Lung (tissue), 12 donors: Measurements from ENCODE around the gene UBE2D1. TPM values are rescaled to one million over a fixed set of nuclear protein-coding genes. Genes with fewer than 3 reads are reported as not detected.
A peak's percentile ranks its signal among the peaks of the same experiment; 100 is the strongest.

Experiments
- ATAC-seq: fragments of 200-7000 bp; cut with Tn5 transposase; one replicate; pipeline ENCODE4 v1.9.1; 2020; ENCODE audit warnings: moderate number of reproducible peaks; ENCODE audit not compliant: insufficient read depth, low FRiP score
- DNase-seq, 3 donors: peaks; one replicate each; pipeline ENCODE4 v3.0.0-alpha.2; 2013 to 2017
- H3K27ac ChIP-seq, 2 donors: one replicate each; pipeline ENCODE4 v1.5.1; 2013; ENCODE audit warnings: mild to moderate bottlenecking in 2 of 2, moderate library complexity in 2 of 2, control low read depth in 1 of 2, inconsistent platforms in 1 of 2, low read depth in 1 of 2, low read length in 1 of 2
- H3K27me3 ChIP-seq, 3 donors: one replicate each; pipeline ENCODE4 v1.5.1; 2013; ENCODE audit warnings: low read length in 2 of 3; ENCODE audit not compliant: control insufficient read depth in 3 of 3, insufficient read depth in 3 of 3
- H3K36me3 ChIP-seq, 4 donors: one replicate each; pipeline ENCODE4 v1.5.1; 2013; ENCODE audit warnings: low read length in 4 of 4, mild to moderate bottlenecking in 1 of 4, moderate library complexity in 1 of 4; ENCODE audit not compliant: control insufficient read depth in 4 of 4, insufficient read depth in 4 of 4
- H3K4me1 ChIP-seq, 5 donors: one replicate each; pipeline ENCODE4 v1.5.1; 2013; ENCODE audit warnings: low read length in 5 of 5, mild to moderate bottlenecking in 2 of 5, moderate library complexity in 1 of 5; ENCODE audit not compliant: control insufficient read depth in 5 of 5, insufficient read depth in 5 of 5
- H3K4me3 ChIP-seq: one replicate; pipeline ENCODE4 v1.5.1; 2013; ENCODE audit warnings: mild to moderate bottlenecking, control low read depth, moderate library complexity
- H3K9ac ChIP-seq, 2 donors: one replicate each; pipeline ENCODE4 v1.5.1; 2013; ENCODE audit warnings: low read length in 2 of 2, control low read depth in 1 of 2; ENCODE audit not compliant: insufficient read depth in 1 of 2
- H3K9me3 ChIP-seq, 4 donors: one replicate each; pipeline ENCODE4 v1.5.1; 2013; ENCODE audit warnings: low read length in 3 of 4, mild to moderate bottlenecking in 1 of 4, moderate library complexity in 1 of 4; ENCODE audit not compliant: control insufficient read depth in 4 of 4, insufficient read depth in 3 of 4
- WGBS, 2 donors: extraction: QIAGEN DNeasy Blood & Tissue Kit; methylation state at CpG; one replicate each; pipeline ENCODE4 v1.1.7; 2013; 5-methylcytosine and 5-hydroxymethylcytosine counted together
- polyA plus RNA-seq, 2 donors: library from polyadenylated mRNA; stranded (reverse); fragments of 200-250 nt; gene quantifications; one replicate each; pipeline ENCODE4 v1.2.1, GENCODE V29; 2013
- total RNA-seq, 2 donors: library from RNA; depleted of rRNA in 1 of 2; stranded (reverse); fragments of >200 nt in 1 of 2; gene quantifications; one replicate each; pipeline ENCODE4 v1.2.1, GENCODE V29; 2014 to 2021
- TF ChIP-seq, protein P1 (sequence below): IDR thresholded peaks from 2 replicates; pipeline ENCODE4 v1.5.1; 2012; ENCODE audit warnings: mild to moderate bottlenecking; ENCODE audit errors: control extremely low read depth, extremely low read depth
- donor health status: control.
- donor health status: control.
- donor health status: Bipolar disorder and iron deficiency.
- donor health status: healthy.
- donor health status: DM: yes; HTN: yes; CAD: no.

Gene UBE2D1
- total and polyA plus RNA-seq, 4 donors = 15.6 to 30.5 (median 21.0) TPM

DNA sequence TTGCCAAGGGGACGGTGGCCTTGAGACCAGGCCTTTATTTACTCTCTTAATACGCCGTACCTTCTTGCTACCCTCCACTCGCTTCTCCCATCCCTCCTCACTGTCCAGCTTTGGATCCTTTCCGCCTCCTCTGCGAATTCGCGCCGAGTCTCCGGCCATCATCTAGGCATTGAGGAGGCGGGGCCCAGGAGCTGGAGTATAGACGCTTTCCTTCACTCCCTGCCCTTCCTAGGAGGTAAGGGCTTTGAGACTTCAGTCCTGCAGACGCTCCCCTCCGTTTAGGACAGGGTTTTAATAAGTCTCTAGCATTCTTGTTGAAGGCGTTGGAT is 50.9 kb downstream of the UBE2D1 start:
- WGBS, 2 donors = 0 to 1% methylated on average over 15 of the region's 15 CpGs
- TF ChIP-seq, protein P1, sequence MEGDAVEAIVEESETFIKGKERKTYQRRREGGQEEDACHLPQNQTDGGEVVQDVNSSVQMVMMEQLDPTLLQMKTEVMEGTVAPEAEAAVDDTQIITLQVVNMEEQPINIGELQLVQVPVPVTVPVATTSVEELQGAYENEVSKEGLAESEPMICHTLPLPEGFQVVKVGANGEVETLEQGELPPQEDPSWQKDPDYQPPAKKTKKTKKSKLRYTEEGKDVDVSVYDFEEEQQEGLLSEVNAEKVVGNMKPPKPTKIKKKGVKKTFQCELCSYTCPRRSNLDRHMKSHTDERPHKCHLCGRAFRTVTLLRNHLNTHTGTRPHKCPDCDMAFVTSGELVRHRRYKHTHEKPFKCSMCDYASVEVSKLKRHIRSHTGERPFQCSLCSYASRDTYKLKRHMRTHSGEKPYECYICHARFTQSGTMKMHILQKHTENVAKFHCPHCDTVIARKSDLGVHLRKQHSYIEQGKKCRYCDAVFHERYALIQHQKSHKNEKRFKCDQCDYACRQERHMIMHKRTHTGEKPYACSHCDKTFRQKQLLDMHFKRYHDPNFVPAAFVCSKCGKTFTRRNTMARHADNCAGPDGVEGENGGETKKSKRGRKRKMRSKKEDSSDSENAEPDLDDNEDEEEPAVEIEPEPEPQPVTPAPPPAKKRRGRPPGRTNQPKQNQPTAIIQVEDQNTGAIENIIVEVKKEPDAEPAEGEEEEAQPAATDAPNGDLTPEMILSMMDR = no peak
- peak overlapping the region; percentile 90 to 97 for H3K27ac ChIP-seq
- H3K9me3 ChIP-seq = no peaks in the 10 kb centered on the region
- peak; percentile 21 to 37 (median 31) for DNase-seq
- peaks cover 2 to 24% (median 11%) of the 10 kb centered on the region in 4 donors for H3K36me3 ChIP-seq
- ATAC-seq = no peak
- peak overlapping the region; percentile 87 to 89 for H3K9ac ChIP-seq
- H3K4me3 ChIP-seq = peak overlapping the region; percentile 92
- H3K4me1 ChIP-seq = peaks cover 0 to 17% (median 8%) of the 10 kb centered on the region in 5 donors
- no peaks in the 10 kb centered on the region for H3K27me3 ChIP-seq

DNA sequence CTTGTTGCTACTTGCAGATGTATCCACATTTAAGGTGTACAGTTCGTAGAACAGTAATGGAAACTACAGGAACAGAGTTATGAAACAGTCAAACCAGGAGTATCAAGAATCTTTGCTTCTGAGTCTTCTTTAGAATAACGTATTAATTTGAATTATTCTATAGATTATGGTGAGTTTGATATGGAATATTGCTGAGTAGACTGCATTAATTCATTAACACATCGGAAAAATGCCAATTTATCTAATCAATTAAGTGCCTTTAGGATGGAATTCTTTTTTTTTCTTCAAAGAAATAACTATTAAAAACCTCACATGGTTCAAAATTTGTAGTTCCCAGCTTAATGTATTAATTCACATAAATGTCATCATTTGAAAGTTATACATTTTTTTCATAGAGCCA is 54.2 kb downstream of the UBE2D1 start:
- H3K4me1 ChIP-seq = peaks cover 0 to 17% (median 8%) of the 10 kb centered on the region in 5 donors
- no peak overlapping the region for H3K9ac ChIP-seq
- TF ChIP-seq, protein P1 = no peak
- WGBS, 2 donors = 95 to 97% methylated on average over 3 of the region's 3 CpGs
- no peak overlapping the region for H3K4me3 ChIP-seq
- ATAC-seq (no peak), DNase-seq (no peak)
- H3K9me3 ChIP-seq = no peaks in the 10 kb centered on the region
- H3K27ac ChIP-seq = no peak overlapping the region
- peaks cover 6 to 28% (median 14%) of the 10 kb centered on the region in 4 donors for H3K36me3 ChIP-seq
- no peaks in the 10 kb centered on the region for H3K27me3 ChIP-seq

DNA sequence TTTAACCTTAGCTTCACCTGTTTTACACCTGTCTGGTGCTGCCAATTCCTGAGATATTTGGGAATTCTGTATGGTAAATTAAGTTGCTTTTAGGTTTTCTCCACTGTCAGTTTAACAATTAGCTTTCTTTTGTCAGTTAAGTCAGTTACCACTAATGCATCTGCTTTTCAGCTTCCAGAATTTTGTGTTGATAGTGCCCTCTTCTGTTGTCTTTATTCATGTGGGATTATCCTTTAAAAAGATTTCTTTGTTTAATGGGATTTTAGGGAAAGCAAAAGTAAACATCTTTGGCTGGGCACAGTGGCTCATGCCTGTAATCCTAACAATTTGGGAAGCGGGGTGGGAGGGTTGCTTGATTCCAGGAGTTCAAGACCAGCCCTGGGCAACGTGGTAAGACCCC is 58.5 kb downstream of the UBE2D1 start:
- H3K4me3 ChIP-seq = no peak overlapping the region
- WGBS, 2 donors = 82 to 92% methylated on average over 2 of the region's 2 CpGs
- DNase-seq (no peak), ATAC-seq (no peak)
- TF ChIP-seq, protein P1 = no peak
- H3K36me3 ChIP-seq = peaks cover 4 to 28% (median 22%) of the 10 kb centered on the region in 4 donors
- H3K27me3 ChIP-seq = no peaks in the 10 kb centered on the region
- no peaks in the 10 kb centered on the region for H3K4me1 ChIP-seq
- no peak overlapping the region for H3K27ac ChIP-seq
- no peak overlapping the region for H3K9ac ChIP-seq
- no peaks in the 10 kb centered on the region for H3K9me3 ChIP-seq

DNA sequence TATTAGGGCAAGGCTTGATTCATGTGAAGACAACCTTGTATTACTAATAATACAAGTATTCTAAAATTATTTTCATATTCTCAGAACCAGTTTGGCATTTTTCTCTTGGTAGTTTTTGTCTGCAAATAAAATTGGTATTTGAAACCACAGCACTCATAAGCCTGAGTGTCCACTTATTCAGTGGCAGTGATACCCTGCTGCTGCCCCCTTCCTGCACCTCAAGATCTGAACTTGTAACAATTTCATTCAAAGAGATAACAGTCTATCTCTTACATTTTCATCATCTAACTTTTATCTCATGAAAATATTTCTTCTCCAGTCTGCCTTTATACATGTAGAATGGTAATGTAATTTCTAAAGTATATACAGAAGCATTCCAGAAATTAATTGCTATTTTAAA is 59.7 kb downstream of the UBE2D1 start:
- H3K27ac ChIP-seq = no peak overlapping the region
- no peak overlapping the region for H3K4me3 ChIP-seq
- ATAC-seq (no peak), DNase-seq (no peak)
- peaks cover 4 to 18% (median 16%) of the 10 kb centered on the region in 4 donors for H3K36me3 ChIP-seq
- no peak overlapping the region for H3K9ac ChIP-seq
- TF ChIP-seq, protein P1 = no peak
- no peaks in the 10 kb centered on the region for H3K9me3 ChIP-seq
- H3K27me3 ChIP-seq = no peaks in the 10 kb centered on the region
- H3K4me1 ChIP-seq = no peaks in the 10 kb centered on the region
